Stimulated activated CD4-positive, alpha-beta T cell treated with anti-CD3 and anti-CD28 coated beads, Interleukin-2, amount 100 ng/mL, for 48 hours (primary cell): Measurements from ENCODE around the gene TYW5.
A peak's percentile ranks its signal among the peaks of the same experiment; 100 is the strongest.
"Not testable (repeated sequence)": the region's sequence is repeated elsewhere in the genome, so short reads cannot be mapped to it uniquely, and the experiment has no call there.

Experiments
- DNase-seq, 2 donors: peaks; one replicate each; pipeline ENCODE4 v3.0.0-alpha.2; 2020

The TYW5 gene

GRCh38 chr2:199912553-199913114 lies 42.7 kb downstream of the TYW5 start:
- DNase-seq = not testable (repeated sequence)

DNA sequence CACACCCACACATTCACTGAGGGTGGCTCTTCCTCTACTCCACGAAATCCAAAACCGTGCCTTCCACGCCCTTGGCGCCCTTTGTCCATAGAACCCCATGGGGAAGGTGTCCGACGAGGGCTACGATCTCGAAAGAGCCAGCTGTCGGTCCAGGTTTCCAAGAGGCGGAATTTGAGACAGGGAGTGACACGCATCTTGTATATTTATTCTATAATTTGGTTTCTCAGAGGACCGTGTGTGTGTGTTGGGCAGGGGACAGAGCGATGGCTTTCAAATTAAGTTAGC lies 43.5 kb downstream of the TYW5 start:
- no peak for DNase-seq

DNA sequence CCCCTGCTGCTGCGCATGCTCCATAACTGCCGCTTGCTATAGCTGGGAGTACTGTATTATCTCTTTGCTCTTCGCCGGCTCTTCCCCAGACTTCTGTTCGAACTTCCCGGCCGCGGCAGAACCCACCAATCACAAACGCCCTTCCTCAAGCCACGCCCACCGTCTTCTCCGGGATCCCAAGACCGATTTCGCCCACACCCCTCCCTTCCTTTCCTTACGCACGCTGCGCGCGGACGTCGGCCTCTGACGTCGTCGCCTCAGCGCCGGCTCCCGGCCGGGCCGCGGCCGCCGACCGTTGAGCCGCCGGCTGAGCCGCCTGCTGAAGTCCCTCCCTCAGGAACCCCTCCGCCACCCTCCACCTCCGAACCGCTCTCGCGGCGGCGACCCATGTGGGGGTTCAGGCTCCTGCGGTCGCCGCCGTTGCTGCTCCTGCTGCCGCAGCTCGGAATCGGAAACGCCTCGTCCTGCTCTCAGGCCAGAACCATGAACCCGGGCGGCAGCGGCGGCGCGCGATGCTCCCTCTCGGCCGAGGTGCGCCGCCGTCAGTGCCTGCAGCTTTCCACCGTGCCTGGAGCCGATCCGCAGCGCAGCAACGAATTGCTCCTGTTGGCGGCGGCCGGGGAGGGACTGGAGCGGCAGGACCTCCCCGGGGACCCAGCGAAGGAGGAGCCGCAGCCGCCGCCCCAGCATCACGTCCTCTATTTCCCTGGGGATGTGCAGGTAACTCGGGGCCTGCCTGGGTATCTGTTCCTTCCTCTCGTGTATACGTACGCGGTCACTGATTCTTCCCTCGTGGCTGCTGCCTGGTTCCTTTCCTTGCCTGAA lies 44.0 kb downstream of the TYW5 start, which contains the start of gene C2orf69:
Gene C2orf69 (plus strand): TSS at position 242 of the 825 bp plus-strand sequence. CDS start 146 bp downstream, at position 388.
- peak; percentile 88 to 94 for DNase-seq

DNA sequence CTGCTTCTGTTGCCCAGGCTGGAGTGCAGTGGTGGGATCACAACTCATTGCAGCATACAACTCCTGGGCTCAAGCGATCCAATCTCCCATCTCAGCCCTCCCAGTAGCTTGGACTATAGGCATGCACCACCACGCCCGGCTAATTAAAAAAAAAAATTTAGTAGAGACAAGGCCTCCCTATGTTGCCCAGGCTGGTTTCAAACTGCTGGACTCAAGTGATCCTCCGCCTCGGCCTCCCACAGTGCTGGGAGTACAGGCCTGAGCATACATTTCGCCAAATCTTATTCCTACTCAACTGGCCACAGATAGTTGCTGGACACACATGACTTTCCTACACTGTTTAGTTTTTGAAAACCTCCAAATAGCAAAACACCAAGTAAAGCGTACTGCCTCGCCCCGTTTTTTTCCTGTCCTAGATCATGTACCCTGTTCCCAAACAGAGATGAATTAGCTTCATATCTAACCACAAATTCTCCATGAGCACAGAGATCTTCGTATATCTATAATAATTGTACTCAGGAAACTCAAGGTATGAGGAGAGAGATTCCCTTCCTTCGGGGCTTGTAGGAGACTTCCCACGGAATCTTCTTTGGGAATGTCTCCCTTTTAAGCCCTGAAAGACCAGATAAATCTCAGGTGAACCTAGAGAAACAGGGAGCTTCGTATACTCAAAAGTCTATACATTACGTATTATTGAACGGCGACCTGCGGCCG lies 44.8 kb downstream of the TYW5 start:
- DNase-seq = no peak

- no peak for DNase-seq
These were observed 48.1 kb downstream of the TYW5 start for GRCh38 chr2:199907008-199907714.

DNA sequence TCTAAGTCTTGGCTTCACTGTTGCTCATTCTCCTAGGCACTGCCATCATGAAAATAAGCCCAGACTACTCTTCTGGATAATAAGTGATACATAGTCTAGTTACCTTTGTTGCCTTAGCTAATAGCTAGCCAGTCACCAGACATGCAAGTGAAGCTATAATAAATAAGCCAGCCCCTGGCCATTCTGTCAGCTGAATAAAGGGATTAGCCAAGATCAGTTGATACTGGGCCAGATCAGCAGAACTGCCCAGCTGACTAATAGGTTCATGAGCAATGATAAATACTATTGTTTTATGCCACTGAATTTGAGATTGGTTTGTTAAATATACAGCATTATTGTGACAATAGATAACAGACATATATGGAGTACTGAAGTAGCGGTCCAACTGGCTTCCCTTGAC lies 52.2 kb downstream of the TYW5 start:
- DNase-seq = no peak

DNA sequence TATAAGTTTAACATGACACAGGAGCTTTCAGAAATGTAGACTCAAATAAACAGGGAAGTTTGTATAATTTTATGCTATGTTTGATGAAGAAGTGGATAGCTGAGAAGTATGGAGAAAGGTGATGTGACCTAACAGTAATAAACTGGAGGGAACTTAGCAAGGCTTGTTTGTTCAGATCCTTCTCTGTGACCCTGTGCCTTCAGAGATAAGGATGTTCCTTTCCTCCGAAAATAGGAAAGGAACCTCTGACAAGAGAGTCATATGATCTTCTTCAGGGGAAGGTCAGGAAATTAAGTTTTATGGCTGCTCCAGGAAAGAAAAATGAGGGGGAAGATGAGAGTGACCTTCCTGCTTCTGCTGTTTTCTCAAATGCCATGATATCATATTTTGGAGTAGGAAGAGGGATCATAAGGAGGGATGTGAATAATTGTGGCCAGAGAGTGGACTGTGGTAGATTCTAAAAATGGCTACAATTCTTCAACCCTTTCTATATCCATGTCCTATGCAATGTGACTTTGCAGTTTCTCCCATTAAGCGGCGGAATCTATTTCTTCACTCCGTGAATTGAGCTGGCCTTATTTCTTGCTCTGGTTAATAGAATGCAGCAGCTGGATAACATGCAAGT lies 52.7 kb downstream of the TYW5 start:
- DNase-seq = no peak

GRCh38 chr2:199901942-199902341 lies 53.3 kb downstream of the TYW5 start:
- no peak for DNase-seq

GRCh38 chr2:199896617-199897016 lies 58.7 kb downstream of the TYW5 start:
- DNase-seq = no peak

GRCh38 chr2:199895406-199895805 lies 59.9 kb downstream of the TYW5 start:
- no peak for DNase-seq

DNA sequence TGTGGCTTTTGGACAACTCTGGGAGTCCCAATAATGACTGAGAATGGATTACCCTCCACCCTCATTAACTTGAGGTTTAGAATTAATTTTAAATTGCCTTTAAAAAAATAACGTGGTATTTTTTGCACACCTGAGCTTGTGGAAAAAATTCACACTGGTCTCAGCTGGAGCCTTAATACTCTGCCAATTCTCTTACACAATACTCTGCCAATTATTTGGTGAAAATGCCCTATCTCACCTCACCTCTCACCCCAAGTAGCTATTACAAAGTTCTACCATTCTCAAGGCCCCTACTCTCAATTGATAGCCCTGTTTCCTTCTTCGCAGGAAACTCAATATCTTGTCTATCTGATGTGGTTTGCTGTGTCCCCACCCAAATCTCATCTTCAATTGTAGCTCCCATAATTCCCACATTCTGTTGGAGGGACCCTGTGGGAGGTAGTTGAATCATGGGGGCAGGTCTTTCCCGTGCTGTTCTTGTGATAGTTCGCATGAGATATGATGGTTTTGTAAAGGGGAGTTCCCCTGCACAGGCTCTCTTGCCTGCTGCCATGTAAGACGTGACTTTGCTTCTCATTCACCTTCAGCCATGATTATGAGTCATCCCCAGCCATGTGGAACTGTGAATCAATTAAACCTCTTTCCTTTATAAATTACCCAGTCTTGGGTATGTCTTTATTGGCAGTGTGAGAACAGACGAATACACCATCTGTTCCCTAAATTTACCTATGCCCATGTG lies 71.6 kb downstream of the TYW5 start:
- DNase-seq = no peak

DNA sequence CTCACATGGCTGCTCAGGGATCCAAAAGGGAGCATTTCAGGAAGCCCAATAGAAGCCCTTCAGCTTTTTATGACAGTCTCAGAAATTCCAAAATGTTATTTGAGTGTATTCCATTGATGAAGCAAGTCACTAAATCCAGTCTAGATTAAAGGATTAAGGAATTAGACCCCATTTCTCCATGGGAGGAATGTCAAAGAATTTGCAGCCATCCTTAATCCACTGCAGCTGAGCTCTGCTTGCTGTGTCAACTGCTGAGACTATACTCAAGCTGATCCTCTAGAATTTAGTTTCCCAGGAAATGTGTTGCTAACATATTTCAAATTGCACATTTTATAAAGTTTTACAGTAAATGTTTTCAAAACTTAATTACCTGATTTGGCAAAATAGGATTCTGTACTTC lies 72.6 kb downstream of the TYW5 start:
- DNase-seq = no peak
